ENCODE results near the gene TASOR2.

TASOR2 gene

DNA sequence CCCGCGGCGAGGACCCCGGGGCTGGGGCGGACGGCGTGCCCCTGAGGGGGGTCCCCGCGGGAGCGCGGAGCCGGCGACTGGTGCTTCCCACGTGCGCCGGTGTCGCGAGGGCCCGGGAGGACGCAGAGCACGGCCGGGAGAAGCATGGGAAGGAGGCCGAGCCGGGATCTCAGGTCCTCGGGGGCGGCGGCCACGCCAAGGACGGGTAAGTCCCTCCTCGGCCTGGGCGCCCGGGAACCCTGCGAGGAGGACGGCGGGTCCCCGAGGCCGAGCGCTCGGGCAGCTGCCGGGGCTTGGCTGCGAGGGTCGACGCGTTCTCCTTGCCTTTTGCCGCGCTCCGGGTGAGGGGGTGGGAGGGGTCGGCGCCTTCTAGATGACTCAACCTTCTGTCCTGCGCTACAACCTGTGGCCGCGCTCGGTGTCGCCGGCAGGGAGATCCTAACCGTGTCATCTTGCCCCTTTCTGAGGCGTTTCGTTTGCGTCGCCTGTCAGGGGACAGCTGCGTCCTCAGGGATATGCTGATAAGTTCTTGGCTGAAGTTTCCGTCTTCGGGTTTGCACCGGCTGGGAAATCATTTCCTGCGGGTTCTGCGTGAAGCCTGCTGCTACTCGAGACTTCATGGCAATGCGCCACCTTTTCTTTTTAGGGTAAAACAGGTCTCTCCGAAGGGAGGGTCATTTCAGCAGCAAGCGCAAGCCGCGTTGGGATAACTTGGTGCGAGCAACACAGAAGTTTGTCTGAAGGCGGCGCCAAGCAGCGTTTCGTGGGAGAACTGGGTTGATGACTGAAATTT is 529 bp downstream of the TASOR2 start:
- H3K4me3 Mint-ChIP-seq = peak overlapping the region; percentile 86 to 96
- peaks cover 0 to 11% of the 10 kb centered on the region in 2 donors for H3K36me3 Mint-ChIP-seq
- H3K9me3 Mint-ChIP-seq = no peaks in the 10 kb centered on the region
- peak overlapping the region; percentile 100 for H3K27ac Mint-ChIP-seq
- peak; percentile 85 for DNase-seq
- ATAC-seq (replicated peaks) = peak; percentile 85 to 88
- H3K4me1 Mint-ChIP-seq = peaks cover 15 to 26% of the 10 kb centered on the region in 2 donors
- no peaks in the 10 kb centered on the region for H3K27me3 Mint-ChIP-seq

DNA sequence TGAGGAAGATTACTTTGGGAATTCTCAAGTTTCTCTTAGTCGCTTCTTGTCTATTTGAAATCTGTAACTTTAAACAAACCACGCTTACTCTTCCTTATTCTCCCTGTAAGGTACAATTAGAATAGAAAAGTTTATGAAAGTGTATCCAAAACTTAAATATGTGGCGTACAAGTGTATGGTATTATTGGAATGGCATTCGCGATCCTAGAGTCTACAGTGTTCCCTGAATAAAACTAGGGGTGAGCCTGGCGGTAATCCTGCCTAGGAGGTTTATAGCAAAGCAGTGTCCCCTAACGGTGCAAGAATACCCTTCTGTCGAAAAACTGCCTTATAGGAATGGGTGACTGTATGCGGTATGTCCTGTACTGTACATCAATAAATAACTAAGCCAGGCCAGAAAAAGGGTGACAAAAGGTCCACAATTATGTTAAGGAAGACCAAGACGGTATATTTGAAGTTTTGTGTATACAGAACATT is 1.2 kb downstream of the TASOR2 start:
- H3K9me3 Mint-ChIP-seq = no peaks in the 10 kb centered on the region
- H3K36me3 Mint-ChIP-seq = peaks cover 0 to 11% of the 10 kb centered on the region in 2 donors
- DNase-seq = no peak
- no peak for ATAC-seq (replicated peaks)
- H3K27me3 Mint-ChIP-seq = no peaks in the 10 kb centered on the region
- peaks cover 15 to 26% of the 10 kb centered on the region in 2 donors for H3K4me1 Mint-ChIP-seq
- peak overlapping the region; percentile 100 for H3K27ac Mint-ChIP-seq
- H3K4me3 Mint-ChIP-seq = peak overlapping the region; percentile 86 to 96

DNA sequence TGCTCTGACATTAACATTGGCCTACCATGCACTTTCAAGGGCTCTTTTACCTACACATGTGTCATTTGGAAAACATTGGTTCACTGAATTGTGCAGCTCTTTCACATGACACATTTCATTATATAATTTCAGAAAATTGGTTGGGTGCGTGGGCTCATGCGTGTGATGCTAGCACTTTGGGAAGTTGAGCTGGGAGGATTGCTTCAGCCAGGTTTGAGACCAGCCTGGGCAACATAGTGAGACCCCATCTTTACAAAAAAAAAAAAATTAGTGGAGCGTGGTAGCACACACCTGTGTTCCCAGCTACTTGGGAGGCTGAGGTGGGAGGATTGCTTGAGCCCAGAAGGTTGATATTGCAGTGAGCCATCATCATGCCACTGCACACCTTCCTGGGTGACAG is 3.9 kb downstream of the TASOR2 start:
- Mint-ChIP-seq H3K27me3 (no peaks in the 10 kb centered on the region), H3K4me3 (no peak overlapping the region), H3K9me3 (no peaks in the 10 kb centered on the region), H3K4me1 (peaks cover 22 to 48% of the 10 kb centered on the region in 2 donors), H3K36me3 (peaks cover 0 to 11% of the 10 kb centered on the region in 2 donors), H3K27ac (no peak overlapping the region)
- ATAC-seq (replicated peaks) (no peak), DNase-seq (no peak)

DNA sequence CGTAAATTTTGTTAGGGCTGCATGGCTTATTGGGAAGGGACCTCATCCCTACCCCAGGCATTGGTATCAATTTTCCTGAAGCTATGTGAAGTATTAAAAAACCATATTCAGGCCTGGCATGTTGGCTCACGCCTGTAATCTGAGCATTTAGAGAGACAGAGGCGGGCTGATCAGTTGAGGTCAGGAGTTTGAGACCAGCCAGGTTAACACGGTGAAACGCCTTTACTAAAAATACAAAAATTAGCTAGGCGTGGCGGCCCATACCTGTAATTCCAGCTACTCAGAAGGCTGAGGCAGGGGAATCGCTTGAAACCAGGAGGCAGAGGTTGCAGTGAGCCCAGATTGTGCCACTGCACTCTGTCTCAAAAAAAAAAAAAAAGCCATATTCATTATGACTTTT is 7.1 kb downstream of the TASOR2 start:
- Mint-ChIP-seq H3K4me3 (peak overlapping the region in 1 of 2 donors; percentile 19), H3K9me3 (no peaks in the 10 kb centered on the region), H3K27ac (no peak overlapping the region), H3K36me3 (peaks cover 5 to 10% of the 10 kb centered on the region in 2 donors), H3K4me1 (peaks cover 24 to 65% of the 10 kb centered on the region in 2 donors), H3K27me3 (no peaks in the 10 kb centered on the region)
- no peak for ATAC-seq (replicated peaks)
- no peak for DNase-seq

DNA sequence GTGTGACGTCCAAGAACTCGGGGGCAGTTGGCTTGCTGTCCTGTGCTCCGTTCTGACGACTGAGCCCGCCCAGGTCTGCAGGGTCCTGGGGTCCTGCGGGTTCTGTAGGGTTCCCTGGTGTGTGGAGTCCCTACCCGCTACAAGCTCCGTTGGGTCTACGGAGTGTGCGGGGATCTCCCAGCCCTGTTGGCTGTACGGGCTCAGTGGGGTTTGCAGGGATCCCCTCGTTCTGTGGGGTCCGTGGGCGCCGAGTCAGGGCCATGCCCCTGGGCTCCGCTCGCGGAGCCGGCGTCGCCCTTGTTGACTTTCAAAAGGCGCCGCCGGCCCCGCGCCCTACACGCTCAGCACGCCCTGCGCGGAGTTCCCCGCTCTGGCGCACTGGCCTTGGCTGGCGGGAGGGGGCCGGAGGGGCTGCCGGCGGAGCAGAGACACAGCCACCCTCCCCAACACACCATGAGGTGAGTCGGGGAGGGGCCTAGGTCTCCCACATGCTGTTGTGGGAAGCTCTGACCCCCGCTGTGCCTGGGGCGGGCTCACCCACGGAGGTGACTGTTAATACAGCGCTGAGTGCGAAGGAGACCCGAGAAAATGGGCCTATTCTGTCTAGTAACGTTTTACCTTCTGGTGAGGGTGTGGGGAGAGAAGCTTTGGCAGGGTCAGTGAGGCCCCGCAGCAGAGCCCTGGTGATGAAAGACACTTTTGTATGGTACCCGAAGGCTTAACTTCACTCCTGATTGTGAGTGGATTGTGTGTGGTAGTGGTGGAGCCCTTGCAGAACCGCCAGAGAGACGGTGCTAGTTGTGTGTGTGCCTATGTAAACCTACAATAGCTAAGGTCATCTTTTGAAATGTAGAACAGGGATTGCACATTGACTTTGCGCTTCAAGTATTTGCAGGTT is 8.1 kb downstream of the TASOR2 start:
- Mint-ChIP-seq H3K27ac (peak overlapping the region; percentile 83), H3K4me1 (peaks cover 29 to 67% of the 10 kb centered on the region in 2 donors), H3K9me3 (no peaks in the 10 kb centered on the region), H3K36me3 (peaks cover 5 to 10% of the 10 kb centered on the region in 2 donors), H3K27me3 (no peaks in the 10 kb centered on the region), H3K4me3 (peak overlapping the region; percentile 69 to 86)
- peak; percentile 57 for DNase-seq
- ATAC-seq (replicated peaks) = peak; percentile 90 to 94

DNA sequence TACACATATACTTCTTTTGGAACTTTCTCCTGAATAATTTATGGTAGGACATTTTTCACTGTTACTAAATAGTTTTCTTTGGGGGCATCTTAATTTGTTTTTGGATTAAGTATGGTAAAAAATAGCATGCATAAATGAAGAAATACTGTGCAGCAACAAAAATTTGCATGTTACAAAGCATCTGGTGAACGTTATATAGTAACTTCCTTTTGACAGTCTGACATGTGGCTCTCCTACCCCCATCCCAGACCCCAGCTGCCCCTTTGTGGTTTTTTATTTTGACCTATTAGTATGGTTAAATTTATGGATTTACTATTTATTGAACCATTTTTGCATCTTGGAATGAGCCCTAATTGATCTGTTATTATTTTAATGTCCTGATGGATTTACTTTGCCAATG is 9.9 kb downstream of the TASOR2 start:
- no peak overlapping the region for H3K4me3 Mint-ChIP-seq
- H3K4me1 Mint-ChIP-seq = peaks cover 25 to 54% of the 10 kb centered on the region in 2 donors
- ATAC-seq (replicated peaks) (no peak), DNase-seq (no peak)
- H3K27ac Mint-ChIP-seq = no peak overlapping the region
- H3K36me3 Mint-ChIP-seq = peaks cover 9 to 10% of the 10 kb centered on the region in 2 donors
- H3K27me3 Mint-ChIP-seq = no peaks in the 10 kb centered on the region
- H3K9me3 Mint-ChIP-seq = no peaks in the 10 kb centered on the region

DNA sequence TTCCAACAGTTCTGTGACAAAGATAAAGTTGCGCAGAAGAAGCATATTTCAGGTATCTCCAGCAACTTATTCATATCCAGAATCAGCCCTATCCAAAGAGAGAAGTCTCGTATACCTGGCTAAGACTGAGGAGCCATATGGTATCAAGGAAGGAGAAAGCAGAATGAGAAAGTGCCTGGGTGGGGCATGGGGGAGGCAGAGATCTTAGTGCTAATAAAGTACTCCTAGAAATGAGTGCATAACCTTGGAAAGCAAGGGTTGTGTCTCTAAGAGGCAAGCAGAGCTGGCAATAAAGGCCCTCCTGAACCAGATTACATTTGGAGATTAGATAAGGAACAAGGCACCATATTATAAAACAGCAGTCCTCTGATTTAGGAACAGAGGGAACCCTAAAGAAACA is 12.7 kb downstream of the TASOR2 start:
- Mint-ChIP-seq H3K4me1 (peaks cover 22 to 45% of the 10 kb centered on the region in 2 donors), H3K27ac (no peak overlapping the region), H3K36me3 (peaks cover 9 to 10% of the 10 kb centered on the region in 2 donors), H3K4me3 (no peak overlapping the region), H3K9me3 (no peaks in the 10 kb centered on the region), H3K27me3 (no peaks in the 10 kb centered on the region)
- DNase-seq (no peak), ATAC-seq (replicated peaks) (no peak)

DNA sequence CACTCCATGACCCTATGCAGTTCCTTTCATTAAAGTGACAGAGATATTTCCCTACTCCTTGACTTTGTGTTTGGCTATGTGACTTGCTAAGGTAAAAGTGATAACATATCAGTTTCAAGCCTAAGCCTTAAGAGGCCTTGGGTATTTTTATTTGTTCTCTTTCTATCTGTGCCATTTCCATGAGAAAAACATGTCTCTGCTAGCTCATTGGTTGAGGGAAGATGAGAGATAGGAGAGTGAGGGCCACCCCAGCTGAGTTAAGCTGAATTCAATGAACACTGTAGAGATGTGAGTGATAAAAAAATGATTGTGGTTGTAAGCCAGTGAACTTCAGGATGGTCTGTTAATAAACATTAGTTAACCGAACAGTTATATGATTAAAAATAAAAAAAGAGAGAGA is 13.4 kb downstream of the TASOR2 start:
- Mint-ChIP-seq H3K27ac (no peak overlapping the region), H3K9me3 (no peaks in the 10 kb centered on the region), H3K4me1 (peaks cover 18 to 37% of the 10 kb centered on the region in 2 donors), H3K4me3 (no peak overlapping the region), H3K27me3 (no peaks in the 10 kb centered on the region), H3K36me3 (peaks cover 9 to 10% of the 10 kb centered on the region in 2 donors)
- no peak for DNase-seq
- ATAC-seq (replicated peaks) = no peak

DNA sequence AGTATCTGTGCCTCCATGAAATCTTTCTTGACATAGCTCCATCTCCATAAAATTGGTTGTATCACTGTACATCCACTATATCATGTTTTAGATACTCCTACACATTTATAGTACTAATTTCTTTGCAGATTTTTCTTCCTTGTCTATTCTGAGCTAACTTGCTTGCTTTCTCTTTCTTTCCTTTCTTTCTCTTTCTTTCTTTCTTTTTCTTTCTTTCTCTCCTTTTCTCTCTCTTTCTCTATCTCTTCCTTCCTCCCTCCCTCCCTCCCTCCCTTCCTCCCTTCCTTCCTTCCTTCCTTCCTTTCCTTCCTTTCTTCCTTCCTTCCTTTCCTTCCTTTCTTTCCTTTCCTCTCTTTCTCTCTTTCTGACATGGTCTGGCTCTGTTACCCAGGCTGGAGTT is 23.7 kb downstream of the TASOR2 start:
- peaks cover 2 to 23% of the 10 kb centered on the region in 2 donors for H3K36me3 Mint-ChIP-seq
- no peaks in the 10 kb centered on the region for H3K9me3 Mint-ChIP-seq

DNA sequence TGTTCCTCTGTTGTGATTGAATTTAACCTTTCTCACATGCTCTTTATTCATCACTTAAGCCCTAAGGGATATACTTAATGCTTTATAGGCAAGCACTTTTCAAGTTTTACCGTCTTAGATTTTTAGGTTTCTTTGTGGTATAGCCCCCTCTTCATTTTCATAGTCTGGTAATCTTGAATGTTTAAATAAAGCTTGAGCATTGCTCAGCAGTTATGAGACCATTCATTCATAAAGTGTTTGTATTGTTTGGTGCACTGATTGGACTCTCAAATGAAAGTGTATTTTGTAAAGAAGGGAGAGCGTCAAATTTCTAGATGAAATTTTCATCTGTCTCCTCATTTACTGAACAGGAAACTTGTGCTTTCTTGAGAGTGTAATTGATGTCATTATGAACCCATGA is 25.2 kb downstream of the TASOR2 start:
- no peak for DNase-seq
- Mint-ChIP-seq H3K27ac (no peak overlapping the region), H3K27me3 (no peaks in the 10 kb centered on the region), H3K9me3 (no peaks in the 10 kb centered on the region), H3K4me3 (no peak overlapping the region), H3K36me3 (peaks cover 4 to 23% of the 10 kb centered on the region in 2 donors), H3K4me1 (peaks cover 33 to 62% of the 10 kb centered on the region in 2 donors)
- no peak for ATAC-seq (replicated peaks)

More for the DNA sequence above, 23.7 kb downstream of the TASOR2 start:
- ATAC-seq (replicated peaks) (no peak), DNase-seq (no peak)
- no peak overlapping the region for H3K27ac Mint-ChIP-seq
- H3K27me3 Mint-ChIP-seq = no peaks in the 10 kb centered on the region
- no peak overlapping the region for H3K4me3 Mint-ChIP-seq
- peaks cover 32 to 57% of the 10 kb centered on the region in 2 donors for H3K4me1 Mint-ChIP-seq

DNA sequence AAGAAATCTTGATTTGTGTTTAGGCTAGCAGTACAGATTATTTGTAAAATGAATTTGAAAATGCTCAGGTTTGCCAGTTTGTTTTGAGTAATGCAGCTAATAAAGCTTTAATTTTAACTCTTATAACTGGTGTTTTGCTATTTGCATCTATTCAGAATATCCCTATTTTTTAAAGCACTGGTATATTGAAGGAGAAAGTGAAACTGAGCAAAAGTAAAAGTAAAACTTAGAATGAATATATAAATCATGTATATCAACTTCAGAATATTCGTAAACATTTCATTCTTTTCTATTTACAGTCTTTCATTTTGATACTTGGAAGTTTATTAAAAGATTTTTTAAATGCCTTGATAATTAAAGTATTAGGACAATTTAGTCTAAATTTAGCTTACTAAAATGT is 26.2 kb downstream of the TASOR2 start:
- no peaks in the 10 kb centered on the region for H3K27me3 Mint-ChIP-seq
- no peak overlapping the region for H3K27ac Mint-ChIP-seq
- peaks cover 5 to 24% of the 10 kb centered on the region in 2 donors for H3K36me3 Mint-ChIP-seq
- peaks cover 34 to 59% of the 10 kb centered on the region in 2 donors for H3K4me1 Mint-ChIP-seq
- ATAC-seq (replicated peaks) = no peak
- H3K4me3 Mint-ChIP-seq = no peak overlapping the region
- no peak for DNase-seq
- no peaks in the 10 kb centered on the region for H3K9me3 Mint-ChIP-seq

DNA sequence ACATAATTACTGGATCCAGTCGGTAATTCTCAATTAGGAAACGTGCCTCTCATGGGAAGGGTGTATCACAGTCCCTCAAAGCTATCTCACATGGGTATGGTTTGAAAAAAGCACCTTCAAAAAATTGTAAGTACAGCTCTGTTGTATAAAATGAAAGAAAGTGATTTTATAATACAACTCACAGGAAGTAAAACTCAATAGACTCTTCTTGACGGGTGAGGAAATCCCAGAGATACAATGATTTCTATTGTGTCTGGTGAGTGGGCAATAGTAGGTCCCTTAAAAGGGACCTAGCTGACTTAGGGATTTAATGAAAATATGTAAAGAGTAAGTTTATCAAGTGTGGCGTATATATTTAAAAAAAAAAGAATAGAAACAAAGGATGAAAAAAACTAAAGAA is 27.0 kb downstream of the TASOR2 start:
- Mint-ChIP-seq H3K36me3 (peaks cover 5 to 24% of the 10 kb centered on the region in 2 donors), H3K27me3 (no peaks in the 10 kb centered on the region), H3K4me3 (no peak overlapping the region), H3K4me1 (peaks cover 34 to 59% of the 10 kb centered on the region in 2 donors), H3K27ac (no peak overlapping the region), H3K9me3 (no peaks in the 10 kb centered on the region)
- ATAC-seq (replicated peaks) (no peak), DNase-seq (no peak)

DNA sequence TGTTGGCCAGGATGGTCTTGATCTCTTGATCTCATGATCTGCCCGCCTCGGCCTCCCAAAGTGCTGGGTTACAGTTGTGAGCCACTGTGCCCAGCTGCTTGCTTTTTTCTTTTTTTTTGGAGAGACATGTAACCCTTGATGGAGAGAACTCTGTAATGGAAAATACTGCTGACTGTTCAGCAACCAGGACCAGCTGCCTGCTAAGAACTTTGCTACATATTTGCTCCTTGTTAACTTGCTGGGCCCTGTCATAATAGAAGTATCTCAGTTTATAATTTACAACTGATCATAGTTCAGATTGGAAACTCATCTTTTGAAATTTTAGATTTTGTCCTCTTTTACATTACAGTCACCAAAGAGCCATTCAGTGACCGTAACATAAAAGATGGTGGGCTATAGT is 34.9 kb downstream of the TASOR2 start:
- no peak for ATAC-seq (replicated peaks)
- no peak overlapping the region for H3K4me3 Mint-ChIP-seq
- peaks cover 7 to 23% of the 10 kb centered on the region in 2 donors for H3K4me1 Mint-ChIP-seq
- H3K36me3 Mint-ChIP-seq = peaks cover 20 to 31% of the 10 kb centered on the region in 2 donors
- DNase-seq = no peak
- no peak overlapping the region for H3K27ac Mint-ChIP-seq
- no peaks in the 10 kb centered on the region for H3K9me3 Mint-ChIP-seq
- no peaks in the 10 kb centered on the region for H3K27me3 Mint-ChIP-seq

DNA sequence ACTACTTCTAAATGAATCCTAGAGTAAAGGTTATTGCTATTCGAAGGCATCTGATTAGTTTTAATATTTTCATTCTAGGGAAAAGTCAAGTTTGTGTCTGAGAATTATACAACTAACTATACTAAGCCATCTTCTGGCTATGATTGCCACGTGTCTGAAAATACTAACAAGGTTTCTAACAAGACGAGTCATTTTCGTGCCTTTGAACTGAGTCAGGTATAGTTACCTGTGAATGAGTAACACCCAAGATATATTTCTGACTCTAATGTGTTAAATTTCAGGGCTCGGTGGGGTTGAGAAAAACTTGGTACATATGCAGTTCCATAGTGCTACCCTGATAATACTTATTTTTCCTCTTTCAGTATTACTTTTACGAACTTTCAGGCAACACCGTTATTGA is 35.5 kb downstream of the TASOR2 start:
- H3K9me3 Mint-ChIP-seq = no peaks in the 10 kb centered on the region
- DNase-seq (no peak), ATAC-seq (replicated peaks) (no peak)
- H3K27ac Mint-ChIP-seq = no peak overlapping the region
- peaks cover 4 to 18% of the 10 kb centered on the region in 2 donors for H3K4me1 Mint-ChIP-seq
- peaks cover 21 to 29% of the 10 kb centered on the region in 2 donors for H3K36me3 Mint-ChIP-seq
- no peaks in the 10 kb centered on the region for H3K27me3 Mint-ChIP-seq
- H3K4me3 Mint-ChIP-seq = no peak overlapping the region

Data from stimulated activated naive B cell treated with anti-CD40 and anti-IgM and Interleukin-4, amounts not matched to agents 10 μg/mL and 1 μg/mL and 100 μg/mL, for 72 hours (primary cell).